Ishikawa (cell line): Measurements from ENCODE around the gene HIBADH.

ENCODE experiments used
- CEBPB ChIP-seq: IDR thresholded peaks from 2 replicates; pipeline ENCODE4 v1.6.1; 2012
- CREB1 ChIP-seq: IDR thresholded peaks from 2 replicates; pipeline ENCODE4 v1.6.1; 2012; ENCODE audit warnings: low read depth
- EGR1 ChIP-seq: IDR thresholded peaks from 2 replicates; pipeline ENCODE4 v1.6.1; 2012
- EP300 ChIP-seq: IDR thresholded peaks from 2 replicates; pipeline ENCODE4 v1.6.1; 2012; ENCODE audit warnings: borderline replicate concordance
- FOXM1 ChIP-seq: IDR thresholded peaks from 2 replicates; pipeline ENCODE4 v1.6.1; 2012; ENCODE audit warnings: low read depth, borderline replicate concordance
- MAX ChIP-seq: IDR thresholded peaks from 2 replicates; pipeline ENCODE4 v1.6.1; 2012
- NFIC ChIP-seq: IDR thresholded peaks from 2 replicates; pipeline ENCODE4 v1.6.1; 2012
- RAD21 ChIP-seq: IDR thresholded peaks from 2 replicates; pipeline ENCODE4 v1.6.1; 2012; ENCODE audit warnings: low read depth
- REST ChIP-seq: IDR thresholded peaks from 2 replicates; pipeline ENCODE4 v1.6.1; 2012; ENCODE audit warnings: low read depth, mild to moderate bottlenecking
- TAF1 ChIP-seq: IDR thresholded peaks from 2 replicates; pipeline ENCODE4 v1.6.1; 2012; ENCODE audit warnings: low read depth, mild to moderate bottlenecking
- TCF12 ChIP-seq: IDR thresholded peaks from 2 replicates; pipeline ENCODE4 v1.6.1; 2012; ENCODE audit warnings: low read depth
- TEAD4 ChIP-seq: IDR thresholded peaks from 2 replicates; pipeline ENCODE4 v1.6.1; 2012
- USF1 ChIP-seq: IDR thresholded peaks from 2 replicates; pipeline ENCODE4 v1.6.1; 2012
- YY1 ChIP-seq: IDR thresholded peaks from 2 replicates; pipeline ENCODE4 v1.6.1; 2012; ENCODE audit warnings: low read depth
- ZBTB7A ChIP-seq: IDR thresholded peaks from 2 replicates; pipeline ENCODE4 v1.6.1; 2012; ENCODE audit warnings: low read depth

HIBADH gene

GRCh38 chr7:27585781-27586447 lies 76.8 kb downstream of the HIBADH start:
- TF ChIP-seq TCF12 (no peak), RAD21 (no peak), FOXM1 (no peak), ZBTB7A (no peak), MAX (no peak), REST (no peak), CEBPB (no peak), EP300 (no peak), USF1 (no peak)

- TF ChIP-seq FOXM1: no peak
- TF ChIP-seq TEAD4: no peak
- no peak for TF ChIP-seq YY1
- no peak for TF ChIP-seq EGR1
- no peak for TF ChIP-seq TCF12
- TF ChIP-seq NFIC: no peak
- no peak for TF ChIP-seq CREB1
- no peak for TF ChIP-seq CEBPB
Observed at GRCh38 chr7:27581906-27582305, 80.8 kb downstream of the HIBADH start.

- no peak for TF ChIP-seq NFIC
- TF ChIP-seq MAX: no peak
- no peak for TF ChIP-seq TCF12
- TF ChIP-seq REST: no peak
- TF ChIP-seq EP300: no peak
- no peak for TF ChIP-seq YY1
- TF ChIP-seq CREB1: no peak
- TF ChIP-seq TAF1: no peak
- TF ChIP-seq FOXM1: no peak
- TF ChIP-seq RAD21: no peak
- TF ChIP-seq USF1: no peak
- TF ChIP-seq CEBPB: no peak
- no peak for TF ChIP-seq ZBTB7A
- TF ChIP-seq EGR1: no peak
- no peak for TF ChIP-seq TEAD4
Observed at GRCh38 chr7:27581119-27581518, 81.6 kb downstream of the HIBADH start.

GRCh38 chr7:27579565-27579964 lies 83.1 kb downstream of the HIBADH start:
- TF ChIP-seq CEBPB (no peak), CREB1 (no peak), EGR1 (no peak), TEAD4 (no peak), EP300 (no peak), FOXM1 (no peak), NFIC (no peak), ZBTB7A (no peak)

- peak; percentile 35; the same call in 1 of the 2 replicates for TF ChIP-seq CEBPB
Observed at GRCh38 chr7:27578169-27578568, 84.5 kb downstream of the HIBADH start.

- TF ChIP-seq USF1: no peak
- TF ChIP-seq CREB1: no peak
- TF ChIP-seq RAD21: peak; percentile 60
- no peak for TF ChIP-seq FOXM1
- no peak for TF ChIP-seq MAX
- no peak for TF ChIP-seq TEAD4
Observed at GRCh38 chr7:27576360-27576944, 86.2 kb downstream of the HIBADH start.
